Measurements from ENCODE around the gene DCAF10.

DCAF10 gene

GRCh38 chr9:37892063-37892462 lies 91.5 kb downstream of the DCAF10 start:
- no peak for TF ChIP-seq CTCF (conservative IDR thresholded peaks at IDR 0.05; ENCODE audit: low read length)
- no peak for DNase-seq (ENCODE audit: low read depth)
- H3K4me3 ChIP-seq (ENCODE audit: low read length) = no peak overlapping the region

DNA sequence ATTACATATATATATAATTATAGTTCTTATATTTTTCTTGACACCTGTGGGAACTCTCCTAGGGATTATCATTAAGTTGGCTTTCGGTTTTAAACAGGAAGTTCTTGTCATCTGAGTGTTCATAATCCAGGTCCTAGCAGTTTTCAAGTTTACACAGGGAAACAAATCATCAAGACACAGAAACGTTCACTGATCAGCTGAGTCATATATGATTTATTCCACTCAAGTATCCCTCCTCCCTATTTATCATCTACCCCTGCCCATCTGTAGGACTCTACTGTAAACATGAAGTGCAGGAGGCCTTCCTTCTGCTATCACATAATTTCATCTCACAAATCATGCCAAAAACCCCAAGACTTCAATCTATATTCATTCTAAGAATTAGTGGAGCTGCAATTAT lies 97.1 kb downstream of the DCAF10 start:
- no peak for DNase-seq (ENCODE audit: low read depth)
- no peak overlapping the region for H3K4me3 ChIP-seq (ENCODE audit: low read length)
- no peak for TF ChIP-seq CTCF (conservative IDR thresholded peaks at IDR 0.05; ENCODE audit: low read length)

DNA sequence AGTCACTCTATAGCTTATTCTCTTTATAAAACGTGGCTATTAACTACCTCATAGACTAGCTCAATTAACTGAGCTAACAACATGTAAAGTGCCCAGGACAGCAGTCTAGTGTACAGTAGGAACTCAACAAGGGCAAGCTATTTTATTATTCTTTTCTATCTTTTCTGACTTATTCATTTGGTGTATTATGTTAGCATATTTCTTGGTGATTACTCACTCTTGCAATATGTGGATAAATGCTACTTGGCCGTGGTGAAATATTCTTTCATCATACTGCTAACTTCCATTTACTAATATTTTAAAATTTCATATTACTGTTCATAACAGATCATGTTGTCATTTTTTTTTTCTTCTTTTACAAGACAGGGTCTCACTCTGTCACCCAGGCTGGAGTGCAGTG lies 98.4 kb downstream of the DCAF10 start:
- peak; percentile 66 for DNase-seq (ENCODE audit: low read depth)
- no peak overlapping the region for H3K4me3 ChIP-seq (ENCODE audit: low read length)
- no peak for TF ChIP-seq CTCF (conservative IDR thresholded peaks at IDR 0.05; ENCODE audit: low read length)

- H3K4me3 ChIP-seq (ENCODE audit: low read length) = peak overlapping the region; percentile 21; the same call in 1 of the 2 replicates
- DNase-seq (ENCODE audit: low read depth) = no peak
- TF ChIP-seq CTCF (conservative IDR thresholded peaks at IDR 0.05; ENCODE audit: low read length) = no peak
These were observed 101.5 kb downstream of the DCAF10 start for GRCh38 chr9:37902131-37902530.

DNA sequence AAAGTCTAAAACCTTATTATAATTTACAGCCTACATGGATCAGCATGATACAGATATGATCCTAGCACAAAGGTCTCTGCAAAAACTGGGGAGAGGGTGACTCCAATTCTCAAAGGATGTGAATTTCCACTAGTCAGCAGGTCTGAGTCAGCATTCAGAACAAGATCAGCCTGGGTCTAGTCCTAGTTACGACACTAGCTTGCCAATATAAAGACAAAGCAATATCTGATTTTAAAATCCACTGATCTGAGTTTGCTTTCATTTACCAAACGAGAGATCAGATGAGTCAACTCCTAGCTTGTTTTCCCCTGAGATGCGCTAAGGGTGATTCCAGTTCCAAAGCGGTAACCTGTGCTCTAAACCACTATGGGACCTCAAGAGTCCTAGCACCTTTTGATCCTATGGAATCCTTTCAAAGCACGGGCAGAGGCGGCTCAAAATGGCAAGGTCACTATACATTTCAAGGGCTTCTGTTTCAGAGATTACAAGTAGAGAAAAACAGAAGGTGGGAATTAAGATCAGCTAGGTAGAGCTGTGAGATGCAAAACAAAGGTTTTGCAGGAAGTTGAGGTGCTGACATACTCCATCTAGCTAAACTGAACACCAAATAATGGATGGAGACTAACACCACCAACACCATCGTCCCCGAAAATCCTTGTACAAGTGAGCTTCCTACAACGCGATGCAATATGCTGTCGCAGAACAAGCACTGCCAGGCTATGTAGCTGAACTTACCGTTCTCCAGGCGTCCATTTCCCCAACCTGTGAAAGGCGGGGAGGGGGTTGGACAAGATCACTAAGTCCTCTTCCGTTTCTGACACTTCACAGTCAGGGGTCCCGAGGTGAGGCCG lies 102.4 kb downstream of the DCAF10 start:
- DNase-seq (ENCODE audit: low read depth) = peak; percentile 30
- no peak for TF ChIP-seq CTCF (conservative IDR thresholded peaks at IDR 0.05; ENCODE audit: low read length)
- peak overlapping the region; percentile 90 for H3K4me3 ChIP-seq (ENCODE audit: low read length)

DNA sequence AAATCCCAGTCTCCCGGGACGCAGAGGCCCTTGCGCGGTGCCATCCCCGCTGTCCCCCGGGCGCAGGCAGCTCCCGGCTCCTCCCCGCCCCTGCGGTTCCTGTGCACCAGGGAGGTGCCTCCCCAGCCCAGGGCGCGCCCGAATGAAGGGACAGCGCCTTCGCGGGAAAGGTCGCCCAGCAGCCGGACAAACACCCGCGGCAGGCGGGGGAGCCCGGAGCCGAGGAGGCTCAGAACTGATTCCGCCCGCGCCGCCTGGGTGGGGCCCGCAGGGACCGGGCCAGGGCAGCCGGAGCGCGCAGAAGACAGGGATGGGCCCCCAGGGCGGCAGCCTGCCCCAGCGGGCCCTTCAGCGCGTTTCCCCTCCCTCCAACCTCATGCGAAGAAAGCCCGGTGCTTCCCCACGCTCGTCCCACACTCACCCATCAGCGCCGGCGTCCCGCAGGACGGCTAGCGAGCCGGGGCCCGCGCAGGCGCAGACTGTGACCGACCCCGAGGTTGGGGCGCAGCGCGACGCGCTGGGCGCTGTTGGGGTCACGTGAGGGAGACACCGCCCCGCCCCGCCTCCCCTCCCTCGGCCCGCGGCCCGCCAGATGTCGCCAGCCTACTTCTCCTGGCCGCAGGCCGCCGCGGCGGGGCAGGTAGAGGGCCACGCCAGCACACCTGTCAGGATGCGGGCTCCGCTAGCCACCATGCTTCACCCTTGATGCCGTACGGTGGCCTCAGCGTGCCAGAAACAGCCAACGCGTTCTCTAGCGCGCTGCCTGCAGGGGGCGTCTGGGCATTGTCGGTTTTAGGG lies 103.2 kb downstream of the DCAF10 start, which contains the start of gene SLC25A51:
TSS of gene SLC25A51 (minus strand) at position 481 of the 798 bp plus-strand sequence. CDS start 15,577 bp downstream, outside the sequence.
- peak; percentile 95 for TF ChIP-seq CTCF (conservative IDR thresholded peaks at IDR 0.05; ENCODE audit: low read length)
- DNase-seq (ENCODE audit: low read depth) = peak; percentile 89
- H3K4me3 ChIP-seq (ENCODE audit: low read length) = peak within 1 kb of the TSS; percentile 90
